Stimulated activated naive CD8-positive, alpha-beta T cell treated with anti-CD3 and anti-CD28 coated beads, Interleukin-15, Interleukin-2, amounts not matched to agents 100 ng/mL and 50 ng/mL, for 24 hours (primary cell): ENCODE results near the gene GPBP1.

Experiments
- H3K27ac Mint-ChIP-seq: one replicate; pipeline ENCODE4 v1.8.0; 2021; ENCODE audit warnings: mild to moderate bottlenecking, mixed read lengths
- H3K27me3 Mint-ChIP-seq: one replicate; pipeline ENCODE4 v1.8.0; 2021; ENCODE audit warnings: mixed read lengths
- H3K36me3 Mint-ChIP-seq: one replicate; pipeline ENCODE4 v1.8.0; 2021; ENCODE audit warnings: low read depth, mixed read lengths
- H3K4me1 Mint-ChIP-seq: one replicate; pipeline ENCODE4 v1.8.0; 2021; ENCODE audit warnings: low read depth, mixed read lengths
- H3K4me3 Mint-ChIP-seq: one replicate; pipeline ENCODE4 v1.8.0; 2021; ENCODE audit warnings: mild to moderate bottlenecking, mixed read lengths
- H3K9me3 Mint-ChIP-seq: one replicate; pipeline ENCODE4 v1.8.0; 2021; ENCODE audit warnings: mixed read lengths

Gene GPBP1

GRCh38 chr5:57215629-57216195 is 41.9 kb downstream of the GPBP1 start:
- H3K27me3 Mint-ChIP-seq = no peaks in the 10 kb centered on the region
- peaks cover 65% of the 10 kb centered on the region for H3K4me1 Mint-ChIP-seq
- no peaks in the 10 kb centered on the region for H3K9me3 Mint-ChIP-seq
- peak overlapping the region; percentile 42 for H3K27ac Mint-ChIP-seq
- H3K36me3 Mint-ChIP-seq = peaks cover 42% of the 10 kb centered on the region
- no peak overlapping the region for H3K4me3 Mint-ChIP-seq

GRCh38 chr5:57216714-57217113 is 42.9 kb downstream of the GPBP1 start:
- no peak overlapping the region for H3K4me3 Mint-ChIP-seq
- H3K9me3 Mint-ChIP-seq = no peaks in the 10 kb centered on the region
- H3K27me3 Mint-ChIP-seq = no peaks in the 10 kb centered on the region
- peaks cover 65% of the 10 kb centered on the region for H3K4me1 Mint-ChIP-seq
- H3K36me3 Mint-ChIP-seq = peaks cover 52% of the 10 kb centered on the region
- H3K27ac Mint-ChIP-seq = no peak overlapping the region

- H3K9me3 Mint-ChIP-seq = no peaks in the 10 kb centered on the region
Measured at GRCh38 chr5:57219386-57219785, 45.5 kb downstream of the GPBP1 start.

GRCh38 chr5:57221049-57221568 is 47.2 kb downstream of the GPBP1 start:
- Mint-ChIP-seq H3K36me3 (peaks cover 43% of the 10 kb centered on the region), H3K27ac (peak overlapping the region; percentile 37), H3K27me3 (no peaks in the 10 kb centered on the region), H3K9me3 (no peaks in the 10 kb centered on the region), H3K4me3 (no peak overlapping the region), H3K4me1 (peaks cover 55% of the 10 kb centered on the region)

More at GRCh38 chr5:57219386-57219785, 45.5 kb downstream of the GPBP1 start:
- H3K4me3 Mint-ChIP-seq = no peak overlapping the region
- H3K27ac Mint-ChIP-seq = peak overlapping the region; percentile 75
- no peaks in the 10 kb centered on the region for H3K27me3 Mint-ChIP-seq
- H3K36me3 Mint-ChIP-seq = peaks cover 51% of the 10 kb centered on the region
- H3K4me1 Mint-ChIP-seq = peaks cover 57% of the 10 kb centered on the region

GRCh38 chr5:57225553-57225952 is 51.7 kb downstream of the GPBP1 start:
- H3K4me1 Mint-ChIP-seq = peaks cover 39% of the 10 kb centered on the region

GRCh38 chr5:57229313-57229712 is 55.5 kb downstream of the GPBP1 start:
- Mint-ChIP-seq H3K4me3 (no peak overlapping the region), H3K27ac (no peak overlapping the region), H3K4me1 (peaks cover 50% of the 10 kb centered on the region), H3K9me3 (no peaks in the 10 kb centered on the region), H3K36me3 (peaks cover 60% of the 10 kb centered on the region), H3K27me3 (no peaks in the 10 kb centered on the region)

More at GRCh38 chr5:57225553-57225952, 51.7 kb downstream of the GPBP1 start:
- no peaks in the 10 kb centered on the region for H3K27me3 Mint-ChIP-seq
- no peaks in the 10 kb centered on the region for H3K9me3 Mint-ChIP-seq
- H3K27ac Mint-ChIP-seq = no peak overlapping the region
- H3K4me3 Mint-ChIP-seq = no peak overlapping the region
- H3K36me3 Mint-ChIP-seq = peaks cover 48% of the 10 kb centered on the region

GRCh38 chr5:57231607-57232006 is 57.7 kb downstream of the GPBP1 start:
- Mint-ChIP-seq H3K4me3 (no peak overlapping the region), H3K36me3 (peaks cover 68% of the 10 kb centered on the region), H3K27me3 (no peaks in the 10 kb centered on the region), H3K9me3 (no peaks in the 10 kb centered on the region), H3K4me1 (peaks cover 44% of the 10 kb centered on the region), H3K27ac (peak overlapping the region; percentile 63)

- H3K4me3 Mint-ChIP-seq = no peak overlapping the region
- no peak overlapping the region for H3K27ac Mint-ChIP-seq
- H3K4me1 Mint-ChIP-seq = peaks cover 44% of the 10 kb centered on the region
- H3K27me3 Mint-ChIP-seq = no peaks in the 10 kb centered on the region
- peaks cover 75% of the 10 kb centered on the region for H3K36me3 Mint-ChIP-seq
- no peaks in the 10 kb centered on the region for H3K9me3 Mint-ChIP-seq
Measured at GRCh38 chr5:57232293-57233033, 58.6 kb downstream of the GPBP1 start.

- H3K9me3 Mint-ChIP-seq = no peaks in the 10 kb centered on the region
- H3K27me3 Mint-ChIP-seq = no peaks in the 10 kb centered on the region
- H3K4me1 Mint-ChIP-seq = peaks cover 43% of the 10 kb centered on the region
- H3K27ac Mint-ChIP-seq = peak overlapping the region; percentile 50
- no peak overlapping the region for H3K4me3 Mint-ChIP-seq
- peaks cover 67% of the 10 kb centered on the region for H3K36me3 Mint-ChIP-seq
Measured at GRCh38 chr5:57243286-57244137, 69.7 kb downstream of the GPBP1 start.

GRCh38 chr5:57244331-57244730 is 70.5 kb downstream of the GPBP1 start:
- peaks cover 69% of the 10 kb centered on the region for H3K36me3 Mint-ChIP-seq
- no peaks in the 10 kb centered on the region for H3K9me3 Mint-ChIP-seq
- H3K4me1 Mint-ChIP-seq = peaks cover 43% of the 10 kb centered on the region
- no peaks in the 10 kb centered on the region for H3K27me3 Mint-ChIP-seq
- no peak overlapping the region for H3K4me3 Mint-ChIP-seq
- H3K27ac Mint-ChIP-seq = peak overlapping the region; percentile 24

GRCh38 chr5:57246426-57246825 is 72.6 kb downstream of the GPBP1 start:
- Mint-ChIP-seq H3K36me3 (peaks cover 69% of the 10 kb centered on the region), H3K4me3 (peak overlapping the region; percentile 21)

GRCh38 chr5:57247765-57248164 is 73.9 kb downstream of the GPBP1 start:
- Mint-ChIP-seq H3K36me3 (peaks cover 73% of the 10 kb centered on the region), H3K4me3 (no peak overlapping the region), H3K27me3 (no peaks in the 10 kb centered on the region), H3K27ac (peak overlapping the region; percentile 72), H3K4me1 (peaks cover 43% of the 10 kb centered on the region), H3K9me3 (no peaks in the 10 kb centered on the region)

More at GRCh38 chr5:57246426-57246825, 72.6 kb downstream of the GPBP1 start:
- Mint-ChIP-seq H3K27ac (peak overlapping the region; percentile 63), H3K4me1 (peaks cover 44% of the 10 kb centered on the region), H3K9me3 (no peaks in the 10 kb centered on the region), H3K27me3 (no peaks in the 10 kb centered on the region)

- peaks cover 74% of the 10 kb centered on the region for H3K36me3 Mint-ChIP-seq
- H3K27me3 Mint-ChIP-seq = no peaks in the 10 kb centered on the region
- no peaks in the 10 kb centered on the region for H3K9me3 Mint-ChIP-seq
- peak overlapping the region; percentile 43 for H3K27ac Mint-ChIP-seq
- H3K4me1 Mint-ChIP-seq = peaks cover 30% of the 10 kb centered on the region
- H3K4me3 Mint-ChIP-seq = no peak overlapping the region
Measured at GRCh38 chr5:57249265-57249874, 75.5 kb downstream of the GPBP1 start.

- peak overlapping the region; percentile 0 for H3K27ac Mint-ChIP-seq
- H3K4me3 Mint-ChIP-seq = no peak overlapping the region
- peaks cover 83% of the 10 kb centered on the region for H3K36me3 Mint-ChIP-seq
- peaks cover 53% of the 10 kb centered on the region for H3K4me1 Mint-ChIP-seq
- no peaks in the 10 kb centered on the region for H3K27me3 Mint-ChIP-seq
- no peaks in the 10 kb centered on the region for H3K9me3 Mint-ChIP-seq
Measured at GRCh38 chr5:57258052-57258451, 84.2 kb downstream of the GPBP1 start.
